ENCODE data around the gene BMP7.

BMP7 gene

DNA sequence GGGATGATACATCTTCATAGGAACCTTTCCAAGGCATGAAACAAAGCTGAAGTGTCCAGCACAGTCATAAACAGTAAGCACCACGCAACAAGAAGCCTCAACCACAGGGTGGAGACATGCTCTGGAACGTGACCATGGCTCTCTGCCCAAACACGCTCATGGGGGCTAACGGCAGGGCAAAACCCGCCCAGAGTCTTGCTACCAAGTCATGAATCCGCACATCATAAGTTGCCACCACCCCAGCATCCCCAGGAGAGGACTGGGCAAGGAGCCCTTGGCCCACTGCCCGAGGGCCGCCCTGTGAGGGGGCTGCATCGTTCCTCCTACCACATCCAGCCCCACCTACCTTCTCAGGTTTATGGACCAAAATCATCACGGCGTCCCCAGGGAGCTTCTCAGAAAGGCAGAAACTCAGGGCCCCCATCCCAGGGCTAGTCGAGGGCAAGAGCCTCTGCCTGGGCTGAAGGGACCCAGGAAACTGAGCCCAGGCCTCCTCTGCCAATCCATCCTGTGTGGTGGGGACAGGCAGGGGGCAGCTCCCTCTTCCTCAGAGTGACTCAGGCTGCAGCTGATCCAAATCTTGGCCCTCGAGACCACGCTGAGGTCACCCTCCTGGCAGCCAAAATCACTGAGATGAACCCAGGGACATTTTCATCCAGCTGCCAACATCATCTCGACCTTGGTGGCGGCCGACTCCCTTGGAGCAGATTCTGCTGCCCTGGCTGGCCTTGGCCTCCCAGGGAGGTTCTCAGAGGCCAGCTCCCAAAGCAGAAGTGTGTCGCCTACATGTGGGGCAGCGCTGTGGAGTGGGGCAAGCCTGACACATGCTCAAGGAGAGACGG, 42.6 kb downstream of the BMP7 start:
- no peak for TF ChIP-seq GATA2 (IDR thresholded peaks at IDR 0.05; ENCODE audit: low read depth, low read length)
- TF ChIP-seq GATA3 (IDR thresholded peaks at IDR 0.05; ENCODE audit: low read depth, low read length) = no peak

DNA sequence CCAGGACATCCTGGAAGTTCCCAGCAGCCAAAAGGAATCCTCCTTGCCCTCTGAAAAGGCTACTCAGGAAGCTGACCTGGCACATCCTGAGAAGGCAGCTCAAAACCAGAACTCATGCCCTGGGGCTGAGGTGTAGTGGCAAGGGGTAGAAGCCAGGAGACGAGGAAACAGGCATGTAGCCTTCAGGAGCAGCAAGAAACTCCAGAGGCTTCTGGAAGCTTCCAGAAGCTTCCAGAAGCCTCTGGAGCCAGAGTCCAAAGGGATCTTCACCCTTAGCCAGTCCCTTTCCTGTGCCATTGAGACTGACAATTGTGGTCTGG, 43.9 kb downstream of the BMP7 start:
- no peak for TF ChIP-seq GATA2 (IDR thresholded peaks at IDR 0.05; ENCODE audit: low read depth, low read length)
- no peak for TF ChIP-seq GATA3 (IDR thresholded peaks at IDR 0.05; ENCODE audit: low read depth, low read length)

DNA sequence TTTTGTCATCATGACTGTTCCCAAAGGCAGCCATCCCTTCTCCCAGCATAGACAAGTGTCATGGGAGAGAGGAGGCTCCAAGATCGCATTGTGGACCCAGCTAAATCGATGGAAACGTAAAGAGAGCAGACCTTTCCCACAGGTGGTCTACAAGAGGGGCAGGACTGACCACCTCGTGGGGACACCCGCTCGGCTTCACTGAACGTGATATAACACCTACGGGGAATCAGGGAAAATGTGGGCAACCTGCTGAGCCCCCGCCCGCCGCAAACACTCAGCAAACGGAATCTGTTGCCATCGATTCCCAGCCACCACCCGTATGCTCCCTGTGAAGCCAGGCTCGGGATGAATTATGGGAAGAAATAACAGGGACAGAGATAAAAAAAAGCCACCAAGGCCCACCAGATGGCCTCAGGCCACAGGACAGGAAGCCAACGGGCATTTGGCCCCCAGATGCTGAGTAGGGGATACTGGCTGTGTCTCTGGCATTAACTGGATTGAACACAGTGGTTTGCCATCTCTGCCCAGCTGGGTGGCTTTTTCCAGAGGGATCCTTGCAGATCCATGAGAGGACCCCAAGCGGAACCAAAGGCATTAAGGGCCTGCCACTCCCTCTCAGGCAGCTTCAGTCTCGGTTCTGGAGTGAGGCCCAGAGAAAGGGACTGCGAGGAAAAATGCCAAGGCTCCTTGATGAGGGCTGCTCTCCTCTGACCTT, 44.4 kb downstream of the BMP7 start:
- TF ChIP-seq GATA3 (IDR thresholded peaks at IDR 0.05; ENCODE audit: low read depth, low read length) (no peak), GATA2 (IDR thresholded peaks at IDR 0.05; ENCODE audit: low read depth, low read length) (no peak)

- TF ChIP-seq GATA3 (IDR thresholded peaks at IDR 0.05; ENCODE audit: low read depth, low read length) (no peak; the same call in 1 of the 2 replicates), GATA2 (IDR thresholded peaks at IDR 0.05; ENCODE audit: low read depth, low read length) (peak; percentile 67)
These were observed 45.9 kb downstream of the BMP7 start for GRCh38 chr20:57220337-57221145.

DNA sequence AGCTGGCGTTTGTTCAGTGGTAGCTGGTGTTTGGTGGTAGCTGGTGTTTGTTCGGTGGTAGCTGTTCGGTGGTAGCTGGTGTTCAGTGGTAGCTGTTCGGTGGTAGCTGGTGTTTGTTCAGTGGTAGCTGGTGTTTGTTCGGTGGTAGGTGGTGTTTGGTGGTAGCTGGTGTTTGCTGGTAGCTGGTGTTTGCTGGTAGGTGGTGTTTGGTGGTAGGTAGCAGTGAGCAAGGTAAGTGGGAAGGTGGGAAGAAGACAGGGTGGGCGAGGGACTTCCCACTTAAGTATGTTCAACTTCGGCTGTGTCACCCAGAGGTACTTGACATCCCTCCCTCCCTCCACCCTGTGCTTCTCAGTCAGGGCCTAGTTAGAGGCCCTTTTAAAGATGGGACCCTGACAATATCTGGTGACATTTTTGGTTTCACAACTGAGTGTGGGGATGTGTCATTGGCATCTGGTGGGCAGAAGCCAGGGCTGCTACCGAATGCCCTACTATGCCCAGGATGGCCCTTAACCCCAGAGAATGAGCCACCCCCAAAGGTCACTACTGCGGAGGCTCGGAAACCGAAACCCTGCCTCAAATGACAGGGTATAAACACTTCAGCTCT, 47.3 kb downstream of the BMP7 start:
- TF ChIP-seq GATA3 (IDR thresholded peaks at IDR 0.05; ENCODE audit: low read depth, low read length) (no peak), GATA2 (IDR thresholded peaks at IDR 0.05; ENCODE audit: low read depth, low read length) (no peak)

DNA sequence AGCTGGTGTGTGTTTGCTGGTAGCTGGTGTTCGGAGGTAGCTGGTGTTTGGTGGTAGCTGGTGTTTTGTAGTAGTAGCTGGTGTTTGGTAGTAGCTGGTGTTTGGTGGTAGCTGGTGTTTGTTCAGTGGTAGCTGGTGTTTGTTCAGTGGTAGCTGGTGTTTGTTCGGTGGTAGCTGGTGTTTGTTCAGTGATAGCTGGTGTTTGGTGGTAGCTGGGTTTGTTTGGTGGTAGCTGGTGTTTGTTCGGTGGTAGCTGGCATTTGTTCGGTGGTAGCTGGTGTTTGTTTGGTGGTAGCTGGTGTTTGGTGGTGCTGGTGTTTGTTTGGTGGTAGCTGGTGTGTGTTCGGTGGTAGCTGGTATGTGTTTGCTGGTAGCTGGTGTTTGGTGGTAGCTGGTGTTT, 48.0 kb downstream of the BMP7 start:
- no peak for TF ChIP-seq GATA2 (IDR thresholded peaks at IDR 0.05; ENCODE audit: low read depth, low read length)
- TF ChIP-seq GATA3 (IDR thresholded peaks at IDR 0.05; ENCODE audit: low read depth, low read length) = no peak

DNA sequence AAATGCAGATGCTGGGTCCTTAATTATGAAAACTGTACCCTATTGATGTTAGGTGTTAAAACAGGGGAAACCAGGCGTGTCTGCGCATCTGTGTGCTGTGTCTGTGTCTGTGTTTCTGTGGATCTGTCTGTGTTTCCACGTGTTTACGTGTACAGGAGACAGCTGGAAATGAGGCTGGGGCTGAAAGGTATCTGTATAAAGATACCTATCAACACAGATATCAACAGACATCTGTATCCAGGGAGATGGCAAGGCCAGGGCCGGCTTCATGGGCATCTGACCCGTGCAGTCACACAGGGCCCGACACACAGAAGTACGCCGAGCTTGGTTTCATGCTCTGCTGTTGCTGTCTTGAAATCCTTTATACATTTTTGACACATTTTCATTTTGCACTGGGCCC, 48.6 kb downstream of the BMP7 start:
- TF ChIP-seq GATA3 (IDR thresholded peaks at IDR 0.05; ENCODE audit: low read depth, low read length) (no peak), GATA2 (IDR thresholded peaks at IDR 0.05; ENCODE audit: low read depth, low read length) (peak; percentile 53; the same call in 1 of the 2 replicates)

GRCh38 chr20:57216669-57217068, 49.8 kb downstream of the BMP7 start:
- no peak for TF ChIP-seq GATA2 (IDR thresholded peaks at IDR 0.05; ENCODE audit: low read depth, low read length)
- no peak for TF ChIP-seq GATA3 (IDR thresholded peaks at IDR 0.05; ENCODE audit: low read depth, low read length)

- TF ChIP-seq GATA3 (IDR thresholded peaks at IDR 0.05; ENCODE audit: low read depth, low read length) = no peak
- no peak for TF ChIP-seq GATA2 (IDR thresholded peaks at IDR 0.05; ENCODE audit: low read depth, low read length)
These were observed 50.5 kb downstream of the BMP7 start for GRCh38 chr20:57215826-57216471.

GRCh38 chr20:57215426-57215825, 51.0 kb downstream of the BMP7 start:
- TF ChIP-seq GATA2 (IDR thresholded peaks at IDR 0.05; ENCODE audit: low read depth, low read length) (no peak), GATA3 (IDR thresholded peaks at IDR 0.05; ENCODE audit: low read depth, low read length) (no peak)

DNA sequence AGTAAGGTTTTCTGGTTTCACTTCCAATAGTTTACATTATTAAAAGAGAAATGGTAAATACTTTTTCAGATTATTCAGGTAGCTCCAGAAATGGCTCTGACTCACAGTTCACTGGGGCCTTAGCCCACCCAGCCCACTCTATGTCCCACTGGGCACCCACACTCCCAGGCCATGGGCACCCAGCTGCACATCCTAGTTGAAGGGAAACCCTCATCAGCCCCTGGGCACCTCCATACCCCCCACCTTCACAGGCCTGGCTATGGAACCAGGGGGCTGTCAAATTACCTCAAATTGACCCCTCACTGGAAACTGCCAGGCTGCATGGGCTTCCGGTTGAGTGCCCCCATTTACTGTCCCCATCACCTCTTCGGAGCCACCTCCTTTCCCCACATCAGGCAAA, 51.5 kb downstream of the BMP7 start:
- TF ChIP-seq GATA2 (IDR thresholded peaks at IDR 0.05; ENCODE audit: low read depth, low read length) (no peak), GATA3 (IDR thresholded peaks at IDR 0.05; ENCODE audit: low read depth, low read length) (no peak)

DNA sequence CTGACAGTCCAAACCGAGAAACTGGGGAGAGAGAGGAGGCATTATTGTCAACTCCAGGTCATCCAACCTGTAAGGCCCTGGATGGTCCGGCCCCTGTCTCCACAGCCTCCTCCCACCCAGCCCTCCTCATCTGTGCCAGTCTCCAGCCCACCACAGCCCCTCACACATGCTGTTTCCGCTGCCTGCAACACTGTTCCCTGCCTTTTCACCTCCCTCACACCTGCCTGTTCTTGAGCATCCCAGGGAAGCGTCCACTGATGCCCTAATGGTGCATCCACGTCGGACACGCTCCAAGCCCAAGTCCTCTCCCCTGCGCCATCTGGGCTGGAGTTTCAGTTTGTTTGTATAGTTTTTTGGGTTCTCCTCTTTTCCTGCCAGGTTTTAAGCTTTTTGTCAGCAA, 52.0 kb downstream of the BMP7 start:
- no peak for TF ChIP-seq GATA3 (IDR thresholded peaks at IDR 0.05; ENCODE audit: low read depth, low read length)
- TF ChIP-seq GATA2 (IDR thresholded peaks at IDR 0.05; ENCODE audit: low read depth, low read length) = no peak

DNA sequence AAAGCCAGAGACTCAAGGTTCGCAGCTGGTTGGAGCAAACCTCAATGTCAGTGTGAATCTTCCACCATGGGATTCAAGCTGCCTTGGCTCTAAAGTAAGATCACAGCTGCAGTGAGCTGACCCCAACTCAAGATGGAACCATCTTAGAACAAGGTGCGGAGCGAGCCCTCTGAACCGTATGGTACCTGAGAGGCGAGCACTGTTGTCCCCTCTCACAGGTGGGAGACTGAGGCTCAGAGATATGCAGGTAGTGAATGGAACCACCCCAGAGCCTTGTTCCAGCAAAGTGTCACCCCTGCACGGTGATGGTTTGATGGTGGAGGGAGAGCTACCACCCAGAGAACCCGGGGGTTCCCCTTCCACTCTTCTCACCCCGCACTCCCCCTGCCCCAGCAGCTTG, 52.5 kb downstream of the BMP7 start:
- no peak for TF ChIP-seq GATA2 (IDR thresholded peaks at IDR 0.05; ENCODE audit: low read depth, low read length)

DNA sequence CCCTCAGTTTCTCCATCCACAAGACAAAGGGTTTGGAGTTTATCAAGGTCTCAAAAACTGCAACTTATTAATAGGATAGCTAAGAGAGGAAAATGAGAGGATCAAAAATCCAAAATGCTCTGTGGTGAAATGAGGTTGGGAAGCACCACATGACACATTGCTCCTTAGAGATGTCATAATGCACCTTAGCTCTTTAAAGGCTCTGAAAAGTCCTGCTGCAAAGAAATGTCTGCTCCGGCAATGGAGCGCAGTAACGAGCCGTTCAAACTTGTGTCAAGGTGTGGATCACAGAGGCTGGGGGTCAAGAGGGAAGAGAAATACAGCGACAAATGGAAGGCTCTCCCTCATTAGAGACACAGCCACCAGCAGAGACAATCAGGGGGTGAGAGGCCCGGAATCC, 53.1 kb downstream of the BMP7 start:
- no peak for TF ChIP-seq GATA2 (IDR thresholded peaks at IDR 0.05; ENCODE audit: low read depth, low read length)
- no peak for TF ChIP-seq GATA3 (IDR thresholded peaks at IDR 0.05; ENCODE audit: low read depth, low read length)

Data from SH-SY5Y (cell line).